NT2/D1 (cell line): ENCODE measurements around the gene KCNH3.

Experiments used
- YY1 ChIP-seq: IDR thresholded peaks from 2 replicates; pipeline ENCODE4 v1.6.1; 2011; ENCODE audit not compliant: insufficient read length, insufficient read depth
- ZNF274 ChIP-seq: IDR thresholded peaks from 2 replicates; pipeline ENCODE4 v1.6.1; 2011; ENCODE audit warnings: mild to moderate bottlenecking, low read depth, low read length

- TF ChIP-seq ZNF274 (no peak), YY1 (no peak)
These were observed 46.9 kb downstream of the KCNH3 start for GRCh38 chr12:49585477-49586459.
